Large intestine (tissue), 3 donors: ENCODE data around the gene DENND11. TPM values are rescaled to one million over a fixed set of nuclear protein-coding genes. Genes with fewer than 3 reads are reported as not detected.

ENCODE experiments used
- DNase-seq, 2 donors: peaks; one replicate each; pipeline versions ENCODE4 v3.0.0 to v3.0.0-alpha.2; 2013
- H3K27ac ChIP-seq: one replicate; pipeline ENCODE4 v1.5.1; 2013; ENCODE audit warnings: low read length
- H3K27me3 ChIP-seq: 2 replicates; pipeline ENCODE4 v1.6.1; 2013; ENCODE audit warnings: low read length; ENCODE audit not compliant: control insufficient read depth, insufficient read depth
- H3K36me3 ChIP-seq: 2 replicates; pipeline ENCODE4 v1.6.1; 2013; ENCODE audit warnings: low read length; ENCODE audit not compliant: control insufficient read depth, insufficient read depth
- H3K4me1 ChIP-seq: one replicate; pipeline ENCODE4 v1.6.1; 2013; ENCODE audit warnings: low read length; ENCODE audit not compliant: control insufficient read depth, insufficient read depth
- H3K4me3 ChIP-seq: one replicate; pipeline ENCODE4 v1.5.1; 2013; ENCODE audit warnings: low read length
- H3K9me3 ChIP-seq: one replicate; pipeline ENCODE4 v1.6.1; 2013; ENCODE audit warnings: mild to moderate bottlenecking, low read depth, low read length, moderate library complexity; ENCODE audit not compliant: control insufficient read depth
- WGBS: methylation state at CpG from one replicate; pipeline ENCODE4 v1.1.5; 2013; ENCODE audit warnings: low lambda C conversion rate; ENCODE audit not compliant: insufficient coverage; 5-methylcytosine and 5-hydroxymethylcytosine counted together
- polyA plus RNA-seq: library from polyadenylated mRNA; unstranded; fragments of 120-200 nt; gene quantifications from one replicate; pipeline ENCODE4 v1.2.1, GENCODE V29; 2013

The DENND11 gene
- polyA plus RNA-seq, 1 donor: 53.4 TPM

DNA sequence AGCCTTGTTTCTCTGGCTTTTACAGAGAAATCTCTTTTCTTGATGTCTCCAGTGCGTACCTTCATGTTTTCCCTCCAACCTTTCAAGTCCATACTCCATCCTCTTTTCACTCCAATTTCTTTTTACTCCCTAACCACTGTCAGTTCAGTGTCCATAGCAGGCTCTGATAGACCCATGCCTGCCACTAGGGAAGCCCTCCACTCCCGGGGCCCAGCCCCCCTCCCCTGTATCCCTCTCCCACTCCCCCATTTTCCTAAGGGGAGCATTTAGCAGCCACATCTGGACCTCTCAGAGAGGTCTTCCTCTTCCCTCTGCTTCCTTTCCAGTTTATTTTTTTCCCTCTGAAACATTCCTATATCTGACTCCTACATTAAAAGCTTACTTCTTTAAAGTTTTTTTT is 33.1 kb downstream of the DENND11 start:
- WGBS: 100% methylated on average over 1 of the region's 2 CpGs
- no peak for DNase-seq
- no peaks in the 10 kb centered on the region for H3K27me3 ChIP-seq
- no peaks in the 10 kb centered on the region for H3K9me3 ChIP-seq
- no peak overlapping the region for H3K4me3 ChIP-seq
- H3K4me1 ChIP-seq: peaks cover 17% of the 10 kb centered on the region
- H3K27ac ChIP-seq: no peak overlapping the region
- H3K36me3 ChIP-seq: peaks cover 49% of the 10 kb centered on the region

DNA sequence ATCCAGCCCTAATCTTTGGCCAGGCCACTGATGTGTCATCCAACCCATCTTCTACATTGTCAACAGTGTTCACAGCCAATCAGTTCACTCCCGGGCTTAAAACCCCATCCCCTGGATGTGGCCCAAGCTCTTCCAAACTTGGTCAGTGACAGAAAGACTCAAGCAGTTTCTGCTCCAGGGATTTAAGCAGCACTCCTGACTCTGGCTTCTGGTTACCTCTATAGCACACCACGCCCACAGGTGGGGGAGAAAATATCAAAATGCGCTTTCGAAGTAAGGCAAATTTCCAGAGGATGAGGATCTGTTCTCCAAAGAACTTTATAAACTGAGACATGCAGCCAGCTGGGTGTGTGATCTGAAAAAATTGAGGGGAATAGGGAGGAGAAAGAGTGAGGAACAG is 35.9 kb downstream of the DENND11 start:
- WGBS: 100% methylated on average over 1 of the region's 4 CpGs
- Histone ChIP-seq H3K9me3 (no peaks in the 10 kb centered on the region), H3K4me3 (no peak overlapping the region), H3K4me1 (peaks cover 21% of the 10 kb centered on the region), H3K27ac (no peak overlapping the region), H3K36me3 (peaks cover 55% of the 10 kb centered on the region), H3K27me3 (no peaks in the 10 kb centered on the region)
- no peak for DNase-seq

DNA sequence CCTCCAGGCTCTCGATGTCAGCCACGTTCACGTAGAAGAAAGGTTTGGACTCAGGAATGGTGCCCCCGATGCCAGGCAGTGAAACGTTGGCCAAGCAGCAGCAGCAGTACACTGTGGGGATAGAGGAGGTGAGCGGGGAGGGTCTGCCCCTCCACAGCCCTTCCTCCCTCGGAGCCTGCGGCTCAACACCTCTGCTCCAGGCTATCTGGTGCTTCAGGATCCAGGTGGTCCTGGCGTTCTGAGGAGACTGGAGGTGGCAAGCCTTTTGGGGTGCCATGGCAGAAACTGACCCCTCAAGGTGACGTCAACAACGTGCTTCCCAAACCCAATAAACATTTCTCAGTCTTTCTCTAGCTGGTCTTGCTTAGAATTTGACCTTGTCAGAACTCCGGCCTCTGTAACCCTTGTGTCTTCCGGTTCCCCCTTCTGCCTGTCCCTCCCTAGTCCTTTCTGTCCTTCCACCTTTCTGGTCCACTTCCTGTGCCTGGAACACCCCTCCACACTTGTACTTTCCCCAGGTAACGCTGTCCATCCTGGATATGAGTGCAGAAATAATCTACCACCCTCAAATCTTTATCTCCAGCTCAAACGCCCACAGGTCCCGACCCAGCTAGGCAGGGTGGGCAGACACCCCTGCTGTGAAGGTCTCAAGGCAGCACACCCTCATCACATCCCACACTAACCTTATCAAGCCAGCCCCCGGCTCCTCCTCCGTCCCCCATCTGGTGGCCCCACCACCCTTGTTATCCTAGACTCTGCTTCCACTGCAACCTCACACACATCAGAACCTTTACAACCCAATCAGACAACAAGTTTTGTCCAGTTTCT is 36.5 kb downstream of the DENND11 start:
- Histone ChIP-seq H3K36me3 (peaks cover 57% of the 10 kb centered on the region), H3K4me3 (no peak overlapping the region), H3K9me3 (no peaks in the 10 kb centered on the region), H3K27ac (peak overlapping the region; percentile 56), H3K27me3 (no peaks in the 10 kb centered on the region), H3K4me1 (peaks cover 21% of the 10 kb centered on the region)
- no peak for DNase-seq
- 93% methylated on average over 3 of the region's 18 CpGs for WGBS

DNA sequence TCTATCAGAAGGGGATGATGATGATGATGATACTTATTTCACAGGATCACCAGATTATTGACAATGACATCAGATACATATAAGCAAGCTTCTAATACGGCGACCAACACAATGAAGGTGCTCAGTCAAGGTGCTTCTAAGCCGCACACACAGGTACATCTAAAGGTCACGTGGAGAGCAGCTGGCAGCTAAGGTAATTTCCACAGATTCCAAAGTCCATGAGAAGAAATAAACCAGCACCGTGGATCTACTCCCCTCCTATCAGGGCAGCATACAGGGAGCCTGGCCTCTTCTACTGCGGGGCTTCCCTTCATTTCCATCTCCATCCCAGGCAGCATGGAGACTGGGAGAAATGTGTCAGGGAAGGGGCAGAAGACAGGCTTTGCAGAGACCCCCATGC is 37.5 kb downstream of the DENND11 start:
- no peaks in the 10 kb centered on the region for H3K9me3 ChIP-seq
- peaks cover 66% of the 10 kb centered on the region for H3K36me3 ChIP-seq
- H3K4me1 ChIP-seq: peaks cover 21% of the 10 kb centered on the region
- WGBS: no CpG with 5 or more reads among the region's 6 CpGs
- no peaks in the 10 kb centered on the region for H3K27me3 ChIP-seq
- H3K27ac ChIP-seq: peak overlapping the region; percentile 59
- DNase-seq: peak; percentile 86 to 92
- H3K4me3 ChIP-seq: no peak overlapping the region

DNA sequence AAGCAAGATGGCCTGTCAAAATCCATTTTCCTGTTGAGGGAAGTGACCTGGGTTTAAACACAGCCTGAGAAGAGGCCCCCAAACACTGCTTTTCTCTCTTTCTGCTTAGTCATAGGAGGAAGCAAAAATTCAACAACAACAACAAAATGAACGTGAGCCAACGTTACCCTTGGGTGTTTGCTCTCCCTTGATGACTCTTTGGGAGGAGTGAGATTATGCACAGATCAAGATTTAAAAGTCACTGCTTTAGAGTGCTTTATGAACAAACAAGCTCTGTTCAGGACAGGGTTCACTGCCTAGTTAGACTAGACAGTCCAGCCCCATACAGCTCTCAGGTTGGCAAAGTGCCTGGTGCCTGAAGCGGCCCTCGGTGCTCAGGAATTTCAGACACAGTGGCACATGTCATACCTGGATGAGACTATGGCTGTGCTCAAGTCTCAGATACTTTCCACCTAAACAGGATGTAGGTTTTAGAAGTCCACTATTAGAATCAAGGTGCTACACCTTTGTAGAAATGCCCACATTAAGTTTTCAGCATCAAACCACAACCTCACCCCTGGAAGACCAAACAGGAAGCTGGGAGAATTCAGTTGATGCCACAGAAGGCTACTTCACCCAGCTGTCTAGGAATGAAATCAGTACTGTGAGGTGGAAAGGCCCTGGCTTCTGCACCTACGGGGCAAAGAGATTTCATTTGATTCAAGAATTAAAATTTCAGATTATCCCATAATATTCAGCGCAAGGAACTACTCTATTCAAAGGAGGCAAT is 38.7 kb downstream of the DENND11 start:
- Histone ChIP-seq H3K4me3 (no peak overlapping the region), H3K9me3 (no peaks in the 10 kb centered on the region), H3K27me3 (no peaks in the 10 kb centered on the region), H3K36me3 (peaks cover 78% of the 10 kb centered on the region), H3K27ac (peak overlapping the region; percentile 36), H3K4me1 (peaks cover 21% of the 10 kb centered on the region)
- 100% methylated on average over 1 of the region's 6 CpGs for WGBS
- DNase-seq: peak in 1 of 2 donors; percentile 63

DNA sequence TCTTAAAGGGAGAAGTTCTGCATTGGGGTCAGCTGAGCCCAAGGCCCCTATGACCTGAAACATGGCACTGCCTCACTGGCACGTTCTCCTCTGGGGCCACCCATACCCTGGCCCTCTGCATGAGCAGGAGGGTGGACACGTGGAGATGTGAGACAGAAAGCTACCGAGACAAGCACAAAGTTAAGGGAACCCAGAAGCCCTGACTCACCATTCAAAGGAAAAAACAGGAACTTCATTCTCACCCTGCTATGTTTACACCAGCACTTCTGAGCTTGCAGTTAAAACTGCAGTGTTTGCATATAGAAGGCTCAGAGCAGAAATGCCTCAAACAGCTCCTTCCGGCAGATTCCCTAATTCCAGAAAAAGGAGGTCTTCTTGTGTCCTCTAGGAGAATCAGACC is 41.7 kb downstream of the DENND11 start:
- WGBS: 100% methylated on average over 1 of the region's 4 CpGs
- H3K27ac ChIP-seq: no peak overlapping the region

DNA sequence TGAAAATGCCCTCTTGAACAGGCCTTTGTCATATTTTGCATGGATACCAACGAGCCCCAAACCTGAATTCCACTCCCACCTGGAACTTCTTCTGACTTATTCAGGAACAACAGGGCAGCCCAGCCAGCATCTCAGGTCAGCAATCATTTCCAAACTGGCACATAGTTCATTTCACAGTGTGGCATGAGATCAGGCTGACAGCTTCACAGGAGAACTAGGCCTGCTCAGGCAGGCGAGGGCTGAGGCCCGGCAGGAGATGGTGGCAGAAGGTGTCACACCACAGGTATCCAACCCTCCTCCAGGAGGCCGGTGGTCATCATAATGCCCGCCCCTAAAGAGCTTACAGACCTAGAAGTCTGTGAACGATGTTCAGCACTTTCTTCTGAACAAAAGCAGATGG is 42.5 kb downstream of the DENND11 start:
- WGBS: no CpG with 5 or more reads among the region's 6 CpGs
- DNase-seq: no peak
- Histone ChIP-seq H3K27me3 (no peaks in the 10 kb centered on the region), H3K27ac (no peak overlapping the region), H3K4me3 (no peak overlapping the region), H3K36me3 (peaks cover 67% of the 10 kb centered on the region), H3K4me1 (peaks cover 11% of the 10 kb centered on the region), H3K9me3 (no peaks in the 10 kb centered on the region)

More for the DNA sequence above, 41.7 kb downstream of the DENND11 start:
- H3K9me3 ChIP-seq: no peaks in the 10 kb centered on the region
- DNase-seq: no peak
- H3K4me3 ChIP-seq: no peak overlapping the region
- peaks cover 73% of the 10 kb centered on the region for H3K36me3 ChIP-seq
- no peaks in the 10 kb centered on the region for H3K27me3 ChIP-seq
- peaks cover 18% of the 10 kb centered on the region for H3K4me1 ChIP-seq

DNA sequence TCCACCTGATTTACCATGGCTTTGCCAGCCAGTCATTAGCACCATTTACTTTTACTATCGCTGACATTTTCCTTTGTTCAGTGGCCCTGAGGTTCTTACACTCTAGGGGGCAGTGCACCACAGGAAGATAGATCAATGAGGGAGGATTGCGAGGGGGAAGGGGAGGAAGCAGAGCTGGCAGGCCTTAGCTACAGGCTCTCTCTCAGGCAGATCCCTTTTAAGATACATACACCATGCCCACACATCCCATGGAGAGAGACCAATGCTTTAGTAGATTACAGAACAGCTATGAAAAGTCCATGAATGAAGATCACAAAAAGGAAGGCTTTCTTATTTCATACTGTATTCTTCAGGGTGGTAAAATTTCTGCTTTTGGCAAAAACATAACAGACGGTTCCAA is 47.4 kb downstream of the DENND11 start:
- Histone ChIP-seq H3K36me3 (peaks cover 40% of the 10 kb centered on the region), H3K27me3 (no peaks in the 10 kb centered on the region), H3K4me3 (no peak overlapping the region), H3K27ac (no peak overlapping the region), H3K9me3 (no peaks in the 10 kb centered on the region), H3K4me1 (no peaks in the 10 kb centered on the region)
- peak; percentile 65 to 72 for DNase-seq
- 43% methylated on average over 2 of the region's 3 CpGs for WGBS

DNA sequence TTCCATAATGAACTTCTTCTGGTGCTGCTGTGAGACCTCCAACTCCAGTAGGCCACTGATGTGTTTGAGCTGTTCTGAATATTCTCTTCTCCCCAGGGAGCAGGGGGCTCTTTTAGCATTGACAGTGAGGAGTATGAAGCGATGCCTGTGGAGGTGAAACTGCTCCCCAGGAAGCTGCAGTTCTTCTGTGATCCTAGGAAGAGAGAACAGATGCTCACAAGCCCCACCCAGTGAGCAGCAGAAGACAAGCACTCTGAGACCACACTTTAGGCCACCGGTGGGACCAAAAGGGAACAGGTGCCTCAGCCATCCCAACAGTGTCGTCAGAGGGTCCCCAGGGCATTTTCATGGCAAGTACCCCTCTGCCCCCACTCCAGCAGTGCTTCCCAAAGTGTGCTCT is 49.3 kb downstream of the DENND11 start:
- Histone ChIP-seq H3K27me3 (no peaks in the 10 kb centered on the region), H3K4me1 (no peaks in the 10 kb centered on the region), H3K27ac (no peak overlapping the region), H3K4me3 (no peak overlapping the region), H3K36me3 (peaks cover 25% of the 10 kb centered on the region), H3K9me3 (no peaks in the 10 kb centered on the region)
- 80% methylated on average over 1 of the region's 3 CpGs for WGBS
- DNase-seq: no peak
